Uterus (tissue), 2 donors: ENCODE measurements around the gene RAVER2.

Experiments
- POLR2A ChIP-seq, 2 donors: fragments of 450-650 bp; IDR thresholded peaks; one replicate each; pipeline ENCODE4 v1.6.1; 2016; ENCODE audit warnings: antibody characterized with exemption in 2 of 2, mild to moderate bottlenecking in 1 of 2, moderate library complexity in 1 of 2
- TF ChIP-seq, protein P1 (sequence below), 4 experiments: fragments of 200-600 bp in 2 of 4; fragments of 450-650 bp in 2 of 4; sonication (generic) in 2 of 4; IDR thresholded peaks; one replicate each; pipeline ENCODE4 v1.5.1; 2016 to 2019; ENCODE audit warnings: antibody characterized with exemption in 4 of 4, mild to moderate bottlenecking in 2 of 4, moderate library complexity in 1 of 4

GRCh38 chr1:64801851-64802523 is 57.1 kb downstream of the RAVER2 start:
- TF ChIP-seq, protein P1, sequence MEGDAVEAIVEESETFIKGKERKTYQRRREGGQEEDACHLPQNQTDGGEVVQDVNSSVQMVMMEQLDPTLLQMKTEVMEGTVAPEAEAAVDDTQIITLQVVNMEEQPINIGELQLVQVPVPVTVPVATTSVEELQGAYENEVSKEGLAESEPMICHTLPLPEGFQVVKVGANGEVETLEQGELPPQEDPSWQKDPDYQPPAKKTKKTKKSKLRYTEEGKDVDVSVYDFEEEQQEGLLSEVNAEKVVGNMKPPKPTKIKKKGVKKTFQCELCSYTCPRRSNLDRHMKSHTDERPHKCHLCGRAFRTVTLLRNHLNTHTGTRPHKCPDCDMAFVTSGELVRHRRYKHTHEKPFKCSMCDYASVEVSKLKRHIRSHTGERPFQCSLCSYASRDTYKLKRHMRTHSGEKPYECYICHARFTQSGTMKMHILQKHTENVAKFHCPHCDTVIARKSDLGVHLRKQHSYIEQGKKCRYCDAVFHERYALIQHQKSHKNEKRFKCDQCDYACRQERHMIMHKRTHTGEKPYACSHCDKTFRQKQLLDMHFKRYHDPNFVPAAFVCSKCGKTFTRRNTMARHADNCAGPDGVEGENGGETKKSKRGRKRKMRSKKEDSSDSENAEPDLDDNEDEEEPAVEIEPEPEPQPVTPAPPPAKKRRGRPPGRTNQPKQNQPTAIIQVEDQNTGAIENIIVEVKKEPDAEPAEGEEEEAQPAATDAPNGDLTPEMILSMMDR (IDR thresholded peaks at IDR 0.05): no peak
- no peak for TF ChIP-seq POLR2A (IDR thresholded peaks at IDR 0.05)
